Astrocyte of the cerebellum (primary cell): ENCODE measurements around the gene ALDH8A1.

Experiments
- DNase-seq: peaks from one replicate; pipeline ENCODE4 v3.0.0-alpha.2; 2011; ENCODE audit warnings: low read depth
- H3K4me3 ChIP-seq: 2 replicates; pipeline ENCODE4 v1.5.1; 2011; ENCODE audit warnings: mild to moderate bottlenecking, low read depth, low read length, moderate library complexity
- in situ Hi-C: cut with HindIII; loops from 2 replicates; pipeline ENCODE4 v1.10.0; 2017; ENCODE audit warnings: low sequenced_read_pairs
- TF ChIP-seq, protein P1 (sequence below): IDR thresholded peaks from 2 replicates; pipeline ENCODE4 v1.5.1; 2012; ENCODE audit warnings: low read length, low read depth, moderate library complexity, mild to moderate bottlenecking; ENCODE audit errors: missing control alignments

ALDH8A1 gene, protein sequence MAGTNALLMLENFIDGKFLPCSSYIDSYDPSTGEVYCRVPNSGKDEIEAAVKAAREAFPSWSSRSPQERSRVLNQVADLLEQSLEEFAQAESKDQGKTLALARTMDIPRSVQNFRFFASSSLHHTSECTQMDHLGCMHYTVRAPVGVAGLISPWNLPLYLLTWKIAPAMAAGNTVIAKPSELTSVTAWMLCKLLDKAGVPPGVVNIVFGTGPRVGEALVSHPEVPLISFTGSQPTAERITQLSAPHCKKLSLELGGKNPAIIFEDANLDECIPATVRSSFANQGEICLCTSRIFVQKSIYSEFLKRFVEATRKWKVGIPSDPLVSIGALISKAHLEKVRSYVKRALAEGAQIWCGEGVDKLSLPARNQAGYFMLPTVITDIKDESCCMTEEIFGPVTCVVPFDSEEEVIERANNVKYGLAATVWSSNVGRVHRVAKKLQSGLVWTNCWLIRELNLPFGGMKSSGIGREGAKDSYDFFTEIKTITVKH

DNA sequence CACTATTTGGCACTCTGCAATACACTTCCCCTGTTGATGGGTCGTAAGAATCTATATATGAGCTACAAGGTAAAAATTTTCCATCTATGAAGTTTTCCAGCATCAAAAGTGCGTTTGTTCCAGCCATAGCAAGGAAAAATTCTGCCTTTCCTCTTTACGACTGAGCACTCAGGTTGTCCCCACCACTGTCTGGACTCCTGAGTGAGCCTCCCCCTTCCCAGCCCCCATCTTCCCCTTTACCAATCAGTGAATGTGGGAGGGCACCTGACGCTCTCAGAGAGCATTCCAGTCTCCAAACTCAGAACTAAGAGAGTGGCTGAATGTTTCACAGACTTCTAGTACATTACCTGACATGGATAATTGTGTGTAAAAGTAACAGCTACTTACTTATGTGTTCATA, at the start of gene ALDH8A1:
Gene ALDH8A1, minus strand, starts transcription at position 175 of the 400 bp plus-strand sequence. Its CDS starts 48 bp downstream, at position 127.
- TF ChIP-seq, protein P1, sequence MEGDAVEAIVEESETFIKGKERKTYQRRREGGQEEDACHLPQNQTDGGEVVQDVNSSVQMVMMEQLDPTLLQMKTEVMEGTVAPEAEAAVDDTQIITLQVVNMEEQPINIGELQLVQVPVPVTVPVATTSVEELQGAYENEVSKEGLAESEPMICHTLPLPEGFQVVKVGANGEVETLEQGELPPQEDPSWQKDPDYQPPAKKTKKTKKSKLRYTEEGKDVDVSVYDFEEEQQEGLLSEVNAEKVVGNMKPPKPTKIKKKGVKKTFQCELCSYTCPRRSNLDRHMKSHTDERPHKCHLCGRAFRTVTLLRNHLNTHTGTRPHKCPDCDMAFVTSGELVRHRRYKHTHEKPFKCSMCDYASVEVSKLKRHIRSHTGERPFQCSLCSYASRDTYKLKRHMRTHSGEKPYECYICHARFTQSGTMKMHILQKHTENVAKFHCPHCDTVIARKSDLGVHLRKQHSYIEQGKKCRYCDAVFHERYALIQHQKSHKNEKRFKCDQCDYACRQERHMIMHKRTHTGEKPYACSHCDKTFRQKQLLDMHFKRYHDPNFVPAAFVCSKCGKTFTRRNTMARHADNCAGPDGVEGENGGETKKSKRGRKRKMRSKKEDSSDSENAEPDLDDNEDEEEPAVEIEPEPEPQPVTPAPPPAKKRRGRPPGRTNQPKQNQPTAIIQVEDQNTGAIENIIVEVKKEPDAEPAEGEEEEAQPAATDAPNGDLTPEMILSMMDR = no peak
- DNase-seq = no peak
- in situ Hi-C loops = no loop called here
- H3K4me3 ChIP-seq = no peak within 1 kb of the TSS

DNA sequence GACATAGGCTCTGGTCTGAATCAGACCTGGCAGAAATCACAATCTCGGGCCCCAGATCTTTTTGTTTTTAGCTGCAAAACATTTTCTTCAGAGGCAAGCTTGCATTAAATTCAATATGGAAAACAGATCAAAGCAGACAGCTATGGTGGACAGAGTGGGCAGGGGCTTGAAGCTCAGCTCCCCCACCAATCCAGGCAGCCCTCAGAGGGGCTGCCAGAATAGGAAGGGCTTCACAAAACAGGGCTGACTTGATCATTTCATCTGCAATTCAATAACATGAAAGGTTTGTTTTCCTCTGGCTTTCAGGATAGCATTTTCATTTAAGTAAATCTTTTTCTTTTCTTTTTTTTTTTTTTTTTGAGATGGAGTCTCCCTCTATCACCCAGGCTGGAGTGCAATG, 49.2 kb upstream of the ALDH8A1 start:
- H3K4me3 ChIP-seq = no peak overlapping the region
- TF ChIP-seq, protein P1 = no peak
- DNase-seq = no peak
- in situ Hi-C loops = no loop called here

DNA sequence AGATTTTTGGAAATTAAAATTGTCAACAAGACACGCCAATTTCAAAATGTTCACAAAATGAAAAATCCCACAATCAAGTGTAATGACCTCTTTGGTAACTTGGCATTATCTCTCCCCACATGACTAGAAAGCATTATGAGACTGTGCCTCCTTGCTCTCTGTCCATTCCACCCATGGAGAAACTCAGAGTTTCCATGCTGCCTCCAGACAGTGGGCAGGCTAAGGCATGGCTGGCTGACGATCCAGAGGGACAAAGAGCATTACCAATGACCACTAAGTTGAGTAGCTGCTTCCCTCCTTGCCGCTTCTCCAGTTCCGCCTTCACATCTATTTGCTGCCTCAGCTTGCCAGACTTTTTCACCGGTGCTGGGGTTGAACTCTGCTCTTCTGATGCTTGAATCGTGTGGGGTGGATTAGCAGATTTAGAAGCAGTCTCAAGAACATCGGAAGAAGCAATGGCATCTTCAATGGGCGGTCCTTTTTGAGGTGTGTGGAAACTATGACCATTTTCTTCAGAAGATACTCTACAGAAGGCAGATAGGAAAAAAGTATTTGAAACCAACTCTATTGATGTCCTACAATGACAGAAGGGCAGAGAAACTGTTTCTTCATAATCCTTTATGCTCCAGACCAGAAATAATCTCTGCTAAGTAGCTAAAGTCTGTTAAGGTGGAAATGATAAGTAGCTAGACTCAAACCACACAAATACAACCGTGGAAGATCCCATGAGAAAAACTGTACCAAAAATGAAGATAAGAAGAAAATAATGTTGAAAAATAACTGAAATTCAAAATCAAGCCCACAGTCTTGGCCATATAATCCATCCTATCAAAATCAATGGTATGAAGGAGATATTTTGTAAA, 47.5 kb upstream of the ALDH8A1 start:
- TF ChIP-seq, protein P1 = no peak
- no peak overlapping the region for H3K4me3 ChIP-seq
- in situ Hi-C loops = no loop called here
- no peak for DNase-seq

DNA sequence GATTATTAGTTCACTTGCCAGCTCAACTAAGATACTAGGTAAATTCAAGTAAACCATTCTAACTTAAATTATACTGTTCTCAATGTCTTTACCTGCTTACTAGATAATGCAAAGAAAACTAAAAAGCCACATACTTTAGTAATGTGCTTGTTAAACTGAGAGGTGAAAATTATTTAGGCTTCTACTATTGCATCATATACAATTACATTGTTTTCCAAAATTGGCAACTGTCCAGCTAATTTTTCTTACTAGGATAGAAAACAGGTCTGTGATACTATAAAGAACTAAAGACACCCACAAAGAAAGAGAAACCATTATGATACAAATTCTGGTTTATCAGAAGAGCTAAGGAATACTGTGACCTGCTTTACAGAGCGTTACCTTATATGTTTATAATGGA, 45.6 kb upstream of the ALDH8A1 start:
- TF ChIP-seq, protein P1 = no peak
- in situ Hi-C loops = no loop called here
- DNase-seq = no peak
- no peak overlapping the region for H3K4me3 ChIP-seq

DNA sequence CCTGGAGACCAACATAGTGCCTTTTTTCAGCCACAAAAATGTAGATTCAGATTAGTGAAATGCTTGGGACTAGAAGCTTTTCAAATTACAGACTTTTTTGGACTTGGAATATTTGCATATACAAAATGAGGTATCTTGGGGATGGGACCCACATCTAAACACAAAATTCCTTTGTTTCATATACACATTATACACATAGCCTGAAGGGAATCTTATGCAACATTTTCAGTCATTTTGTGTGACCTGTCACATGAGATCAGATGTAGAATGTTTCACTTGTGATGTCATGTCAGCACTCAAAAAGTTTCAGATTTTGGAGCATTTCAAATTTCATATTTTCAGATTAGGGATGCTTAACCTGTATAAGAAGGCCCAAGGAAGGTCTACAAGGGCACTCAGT, 44.5 kb upstream of the ALDH8A1 start:
- in situ Hi-C loops = no loop called here
- TF ChIP-seq, protein P1 = no peak
- no peak overlapping the region for H3K4me3 ChIP-seq
- no peak for DNase-seq

DNA sequence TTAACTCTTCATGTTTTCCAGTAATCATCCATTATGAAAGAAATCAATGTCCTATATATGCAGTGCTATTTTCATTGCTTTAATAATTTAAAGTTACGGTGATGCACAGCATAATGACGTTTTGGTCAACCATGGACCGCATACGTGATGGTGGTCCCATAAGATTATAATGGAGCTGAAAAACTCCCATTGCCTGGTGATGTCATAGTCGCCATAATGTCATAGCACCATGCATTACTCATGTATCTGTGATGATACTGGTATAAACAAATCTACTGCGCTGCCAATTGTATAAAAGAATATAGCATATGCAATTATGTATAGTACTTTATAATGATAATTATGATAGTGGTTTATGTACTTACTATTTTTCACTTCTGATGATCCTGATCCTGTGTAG, 42.3 kb upstream of the ALDH8A1 start:
- in situ Hi-C loops = no loop called here

More for the DNA sequence above, 42.3 kb upstream of the ALDH8A1 start:
- H3K4me3 ChIP-seq = no peak overlapping the region
- TF ChIP-seq, protein P1 = no peak
- DNase-seq = no peak
